HepG2 (cell line): ENCODE results near the gene AGAP6. TPM values are rescaled to one million over a fixed set of nuclear protein-coding genes. Genes with fewer than 3 reads are reported as not detected.

ENCODE experiments used
- ATAC-seq: fragments of 200-7000 bp; cut with Tn5 transposase; 3 replicates; pipeline ENCODE4 v1.9.1; 2020; ENCODE audit warnings: mild to moderate bottlenecking, moderate library complexity
- BruUV-seq: library from RNA; stranded (reverse); fragments of 400-500 nt; replicated peaks from 2 replicates; lab custom pipeline; 2021; lab: Mats Ljungman, UMichigan
- CTCF ChIA-PET: fragments of 300-600 bp; formaldehyde crosslinking; extraction: SDS; loops from one replicate; lab custom pipeline; 2021; ENCODE audit warnings: low total read pairs, inconsistent platforms, low intra/inter-chr PET ratio; lab: Yijun Ruan, JAX
- POLR2A ChIA-PET: fragments of 350-600 bp; sonication (Branson Sonifier 250); formaldehyde crosslinking; loops from one replicate; lab custom pipeline; 2020; ENCODE audit warnings: antibody characterized with exemption, inconsistent platforms; lab: Yijun Ruan, JAX
- DNase-seq: peaks from one replicate; pipeline ENCODE4 v3.0.0-alpha.2; 2015; ENCODE audit warnings: low spot score
- FAIRE-seq: peaks from 3 replicates; lab custom pipeline; 2011; peaks lifted over from hg19 to GRCh38; lab: Jason Lieb, UNC
- H2AFZ ChIP-seq: one replicate; pipeline ENCODE4 v1.6.1; 2011; ENCODE audit warnings: low read length, inconsistent platforms
- H3K27ac ChIP-seq: fragments of 300-600 bp; 3 replicates; pipeline ENCODE4 v1.8.0; 2011; ENCODE audit warnings: mixed run types, mild to moderate bottlenecking, mixed read lengths, low read length, inconsistent platforms; ENCODE audit not compliant: insufficient read depth; ENCODE audit errors: extremely low read length
- H3K27me3 ChIP-seq, 2 experiments: fragments of 200-600 bp in 1 of 2; 2 replicates in 1 of 2; 3 replicates in 1 of 2; pipeline versions ENCODE4 v1.6.0 to v1.8.0; 2011; ENCODE audit warnings: low read length in 2 of 2, mild to moderate bottlenecking in 2 of 2, moderate library complexity in 2 of 2, inconsistent platforms in 1 of 2; ENCODE audit not compliant: insufficient read depth in 2 of 2, control insufficient read depth in 1 of 2
- H3K36me3 ChIP-seq, 2 experiments: fragments of 200-600 bp in 1 of 2; replicated peaks in 1 of 2; 2 replicates in 1 of 2; 3 replicates in 1 of 2; pipeline versions ENCODE4 v1.5.1 to v1.8.0; 2011; ENCODE audit warnings: low read length in 2 of 2, inconsistent platforms in 1 of 2; ENCODE audit not compliant: insufficient read depth in 2 of 2, control insufficient read depth in 1 of 2
- H3K4me1 ChIP-seq: 2 replicates; pipeline ENCODE4 v1.5.1; 2012; ENCODE audit warnings: low read length, inconsistent platforms; ENCODE audit not compliant: insufficient read depth
- H3K4me2 ChIP-seq: 2 replicates; pipeline ENCODE4 v1.6.0; 2011; ENCODE audit warnings: low read depth, low read length, inconsistent platforms
- H3K4me3 ChIP-seq, 3 experiments: fragments of 200-600 bp in 1 of 3; sonication (generic), shearing (Covaris generic) in 1 of 3; replicated peaks in 1 of 3; 2 replicates each; pipeline ENCODE4 v1.5.1; 2011 to 2016; ENCODE audit warnings: low read length in 3 of 3, inconsistent platforms in 2 of 3, low read depth in 2 of 3, mild to moderate bottlenecking in 2 of 3, control low read depth in 1 of 3, mixed read lengths in 1 of 3; ENCODE audit not compliant: insufficient read depth in 1 of 3
- H3K79me2 ChIP-seq: one replicate; pipeline ENCODE4 v1.6.1; 2011; ENCODE audit warnings: low read length, inconsistent platforms; ENCODE audit not compliant: insufficient read depth
- H3K9ac ChIP-seq: 2 replicates; pipeline ENCODE4 v1.6.0; 2011; ENCODE audit warnings: mild to moderate bottlenecking, low read depth, low read length, inconsistent platforms; ENCODE audit not compliant: insufficient read depth
- H3K9me3 ChIP-seq: 2 replicates; pipeline ENCODE4 v1.5.1; 2012; ENCODE audit warnings: mild to moderate bottlenecking, low read length
- H4K20me1 ChIP-seq: 2 replicates; pipeline ENCODE4 v1.6.0; 2011; ENCODE audit warnings: inconsistent platforms, mild to moderate bottlenecking, low read length, moderate library complexity; ENCODE audit not compliant: insufficient read depth
- MLLT10 ChIP-seq: sonication (generic); formaldehyde crosslinking; IDR thresholded peaks from 2 replicates; pipeline ENCODE4 v1.4.0; 2020; ENCODE audit warnings: missing genetic modification reagents
- XBP1 ChIP-seq: sonication (generic); formaldehyde crosslinking; IDR thresholded peaks from 2 replicates; pipeline ENCODE4 v1.5.0; 2020; ENCODE audit warnings: missing genetic modification reagents
- ZNF780A ChIP-seq: sonication (generic); formaldehyde crosslinking; IDR thresholded peaks from 2 replicates; pipeline ENCODE4 v1.8.0; 2022; ENCODE audit warnings: mild to moderate bottlenecking, missing genetic modification reagents, moderate library complexity
- WGBS: methylation state at CpG from one replicate; pipeline ENCODE4 v1.1.6; 2017; ENCODE audit warnings: low lambda C conversion rate; 5-methylcytosine and 5-hydroxymethylcytosine counted together
- in situ Hi-C: cut with HindIII; loops from 2 replicates; pipeline ENCODE4 v1.10.0; 2017; ENCODE audit warnings: low pct_unique_long_range_greater_than_20kb; ENCODE audit not compliant: extremely low pct_ligation_motif_present
- intact Hi-C: fragments of 100-400 bp; cut with micrococcal nuclease; formaldehyde crosslinking; loops from one replicate; pipeline ENCODE4 v1.10.0; 2022; ENCODE audit not compliant: unreplicated experiment
- polyA plus RNA-seq, 8 experiments: library from polyadenylated mRNA; depleted of rRNA in 3 of 8; stranded (reverse) in 7 of 8; unstranded in 1 of 8; fragments of >200 nt; fragmentation: Illumina TruSeq in 4 of 8; extraction: Trizol in 4 of 8; gene quantifications; 2 replicates each; pipeline versions ENCODE4 v1.2.1 to v1.2.3, GENCODE V29; 2011 to 2016; ENCODE audit warnings: low read depth in 4 of 8, missing spikeins in 1 of 8, mixed read lengths in 1 of 8; ENCODE audit not compliant: insufficient read depth in 1 of 8
- total RNA-seq, 5 experiments: library from RNA; depleted of rRNA; stranded (reverse); fragments of >200 nt; fragmentation: Illumina TruSeq; extraction: Trizol; gene quantifications; 2 replicates each; pipeline ENCODE4 v1.2.3, GENCODE V29; 2016; ENCODE audit warnings: low read depth in 1 of 5
- TF ChIP-seq, protein P1 (sequence below): sonication (generic); formaldehyde crosslinking; IDR thresholded peaks from 2 replicates; pipeline ENCODE4 v1.4.0; 2020; ENCODE audit warnings: mild to moderate bottlenecking, missing genetic modification reagents

Gene AGAP6
- total and polyA plus RNA-seq, 2 of the 13 experiments (the other 11 are each of a cell fraction or from before 2014, with no cell fraction given): 7.7 to 19.5 TPM

DNA sequence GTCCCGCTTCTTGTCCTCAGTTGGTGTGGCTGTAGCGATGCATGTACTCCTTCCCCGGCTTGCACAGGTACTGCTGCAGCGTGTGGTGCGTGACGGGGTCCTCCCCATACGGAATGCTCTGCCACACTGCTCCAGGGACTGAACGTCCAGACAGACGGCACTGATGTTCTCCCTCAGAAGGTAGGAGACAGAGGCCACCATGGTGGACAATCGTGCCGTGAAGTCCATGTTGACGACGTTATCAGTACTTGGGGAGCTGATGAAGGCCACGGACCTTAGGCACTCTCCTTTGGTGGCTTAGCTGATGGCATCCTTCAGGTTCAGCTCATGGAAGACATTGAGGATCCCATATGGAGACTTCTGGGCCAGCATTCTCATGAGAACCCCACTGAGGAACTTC lies 37.4 kb downstream of the AGAP6 start:
- TF ChIP-seq XBP1 (CRISPR knock-in tag): no peak
- TF ChIP-seq MLLT10 (CRISPR knock-in tag): no peak
- Histone ChIP-seq H3K36me3 (no peaks in the 10 kb centered on the region), H3K27me3 (peaks cover 0 to 7% of the 10 kb centered on the region in 2 experiments; a peak in 3 of 5 replicates), H3K4me3 (no peak overlapping the region), H4K20me1 (no peaks in the 10 kb centered on the region), H2AFZ (no peak overlapping the region), H3K4me2 (no peak overlapping the region), H3K9me3 (no peaks in the 10 kb centered on the region), H3K9ac (no peak overlapping the region), H3K27ac (no peak overlapping the region), H3K4me1 (peaks cover 8% of the 10 kb centered on the region), H3K79me2 (no peaks in the 10 kb centered on the region)
- in situ Hi-C loops (no loop called here), intact Hi-C loops (no loop called here)
- ChIA-PET POLR2A (no interaction called here), CTCF (no interaction called here)
- no peak for DNase-seq
- no peak for FAIRE-seq
- ATAC-seq: no peak
- 71% methylated on average over 14 of the region's 14 CpGs for WGBS
- BruUV-seq: no TSS peak

DNA sequence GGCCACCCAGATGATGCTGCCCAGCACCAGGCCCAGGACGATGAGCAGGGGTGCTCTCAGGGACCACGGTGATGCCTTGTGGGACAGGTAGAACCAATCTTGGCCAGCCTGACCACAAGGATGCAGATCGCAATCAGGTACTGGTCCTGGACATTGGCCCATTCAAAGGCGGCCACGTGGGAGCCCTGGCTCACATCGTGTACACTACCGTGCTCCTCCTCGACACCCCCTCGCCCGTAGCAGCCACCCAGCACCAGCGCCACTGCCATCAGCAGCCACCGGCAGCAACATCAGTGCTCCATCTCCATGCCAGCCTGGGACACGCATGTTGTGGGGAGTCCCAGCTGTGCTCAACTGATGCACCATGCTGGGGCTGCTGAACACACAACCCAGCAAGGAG lies 39.0 kb downstream of the AGAP6 start:
- POLR2A ChIA-PET: no interaction called here
- Histone ChIP-seq H3K36me3 (no peaks in the 10 kb centered on the region), H2AFZ (no peak overlapping the region), H3K27me3 (peaks cover 0 to 7% of the 10 kb centered on the region in 2 experiments; a peak in 3 of 5 replicates), H3K4me3 (no peak overlapping the region), H4K20me1 (no peaks in the 10 kb centered on the region), H3K79me2 (no peaks in the 10 kb centered on the region), H3K9me3 (no peaks in the 10 kb centered on the region)
- no peak for FAIRE-seq
- no TSS peak for BruUV-seq
- in situ Hi-C loops: no loop called here
- CTCF ChIA-PET: no interaction called here
- no peak for TF ChIP-seq ZNF780A (CRISPR knock-in tag)
- TF ChIP-seq, protein P1, sequence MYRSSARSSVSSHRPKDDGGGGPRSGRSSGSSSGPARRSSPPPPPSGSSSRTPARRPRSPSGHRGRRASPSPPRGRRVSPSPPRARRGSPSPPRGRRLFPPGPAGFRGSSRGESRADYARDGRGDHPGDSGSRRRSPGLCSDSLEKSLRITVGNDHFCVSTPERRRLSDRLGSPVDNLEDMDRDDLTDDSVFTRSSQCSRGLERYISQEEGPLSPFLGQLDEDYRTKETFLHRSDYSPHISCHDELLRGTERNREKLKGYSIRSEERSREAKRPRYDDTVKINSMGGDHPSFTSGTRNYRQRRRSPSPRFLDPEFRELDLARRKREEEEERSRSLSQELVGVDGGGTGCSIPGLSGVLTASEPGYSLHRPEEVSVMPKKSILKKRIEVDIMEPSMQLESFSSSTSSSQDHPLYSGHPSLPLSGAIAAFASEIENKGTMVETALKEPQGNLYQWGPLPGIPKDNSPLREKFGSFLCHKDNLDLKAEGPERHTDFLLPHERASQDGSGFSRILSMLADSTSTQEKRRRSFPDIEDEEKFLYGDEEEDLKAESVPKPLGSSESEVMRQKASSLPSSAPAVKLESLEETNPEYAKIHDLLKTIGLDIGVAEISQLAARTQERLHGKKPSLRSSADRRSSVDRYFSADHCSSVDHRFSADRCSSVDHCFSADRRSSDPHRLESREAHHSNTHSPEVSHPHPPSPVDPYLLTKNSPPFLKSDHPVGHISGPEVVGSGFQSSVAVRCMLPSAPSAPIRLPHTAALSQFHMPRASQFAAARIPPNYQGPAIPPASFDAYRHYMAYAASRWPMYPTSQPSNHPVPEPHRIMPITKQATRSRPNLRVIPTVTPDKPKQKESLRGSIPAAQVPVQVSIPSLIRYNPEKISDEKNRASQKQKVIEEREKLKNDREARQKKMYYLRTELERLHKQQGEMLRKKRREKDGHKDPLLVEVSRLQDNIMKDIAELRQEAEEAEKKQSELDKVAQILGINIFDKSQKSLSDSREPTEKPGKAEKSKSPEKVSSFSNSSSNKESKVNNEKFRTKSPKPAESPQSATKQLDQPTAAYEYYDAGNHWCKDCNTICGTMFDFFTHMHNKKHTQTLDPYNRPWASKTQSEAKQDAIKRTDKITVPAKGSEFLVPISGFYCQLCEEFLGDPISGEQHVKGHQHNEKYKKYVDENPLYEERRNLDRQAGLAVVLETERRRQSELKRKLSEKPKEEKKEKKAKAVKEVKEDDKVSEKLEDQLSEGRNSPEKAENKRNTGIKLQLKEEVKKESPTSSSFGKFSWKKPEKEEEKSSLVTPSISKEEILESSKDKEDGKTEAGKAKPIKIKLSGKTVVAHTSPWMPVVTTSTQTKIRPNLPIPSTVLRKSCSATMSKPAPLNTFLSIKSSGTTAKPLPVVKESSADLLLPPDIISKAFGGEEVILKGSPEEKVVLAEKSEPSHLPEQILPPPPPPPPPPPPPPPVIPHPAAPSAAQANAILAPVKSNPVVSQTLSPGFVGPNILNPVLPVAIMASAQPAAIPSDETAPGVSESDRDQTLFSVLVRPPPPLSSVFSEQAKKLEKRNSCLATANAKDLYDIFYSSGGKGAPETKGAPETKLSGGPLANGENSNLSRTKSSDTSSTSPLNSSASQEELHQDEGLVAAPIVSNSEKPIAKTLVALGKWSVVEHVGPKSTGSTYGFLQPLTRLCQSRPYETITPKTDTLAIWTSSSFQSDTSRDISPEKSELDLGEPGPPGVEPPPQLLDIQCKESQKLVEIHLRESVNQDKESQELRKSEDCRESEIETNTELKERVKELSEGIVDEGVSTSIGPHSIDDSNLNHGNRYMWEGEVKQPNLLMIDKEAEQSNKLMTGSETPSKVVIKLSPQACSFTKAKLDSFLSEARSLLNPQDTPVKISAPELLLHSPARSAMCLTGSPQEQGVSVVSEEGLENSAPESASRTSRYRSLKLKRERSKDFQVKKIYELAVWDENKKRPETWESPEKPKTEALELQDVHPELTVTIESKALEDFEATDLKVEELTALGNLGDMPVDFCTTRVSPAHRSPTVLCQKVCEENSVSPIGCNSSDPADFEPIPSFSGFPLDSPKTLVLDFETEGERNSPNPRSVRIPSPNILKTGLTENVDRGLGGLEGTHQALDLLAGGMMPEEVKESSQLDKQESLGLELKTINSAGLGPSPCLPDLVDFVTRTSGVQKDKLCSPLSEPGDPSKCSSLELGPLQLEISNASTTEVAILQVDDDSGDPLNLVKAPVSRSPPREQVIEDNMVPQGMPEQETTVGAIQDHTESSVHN (CRISPR knock-in tag): no peak
- TF ChIP-seq, all 625 proteins: peak for 0
- ATAC-seq (no peak), DNase-seq (no peak)
- 56% methylated on average over 3 of the region's 13 CpGs for WGBS
- no peak overlapping the region for H3K9ac ChIP-seq
- no peaks in the 10 kb centered on the region for H3K4me1 ChIP-seq
- intact Hi-C loops: no loop called here
- no peak overlapping the region for H3K4me2 ChIP-seq
- no peak overlapping the region for H3K27ac ChIP-seq
